NCI-H2029 treated with DMSO at 0.1 percent for 48 hours (cell line): ENCODE data around the gene CRIM1.

Experiments
- DNase-seq: peaks from one replicate; lab custom pipeline; 2025; lab: John Stamatoyannopoulos, UW

Gene CRIM1

GRCh38 chr2:36399050-36399449 lies 43.5 kb downstream of the CRIM1 start:
- no peak for DNase-seq

- DNase-seq: no peak
Observed at GRCh38 chr2:36403675-36404230, 48.2 kb downstream of the CRIM1 start.

DNA sequence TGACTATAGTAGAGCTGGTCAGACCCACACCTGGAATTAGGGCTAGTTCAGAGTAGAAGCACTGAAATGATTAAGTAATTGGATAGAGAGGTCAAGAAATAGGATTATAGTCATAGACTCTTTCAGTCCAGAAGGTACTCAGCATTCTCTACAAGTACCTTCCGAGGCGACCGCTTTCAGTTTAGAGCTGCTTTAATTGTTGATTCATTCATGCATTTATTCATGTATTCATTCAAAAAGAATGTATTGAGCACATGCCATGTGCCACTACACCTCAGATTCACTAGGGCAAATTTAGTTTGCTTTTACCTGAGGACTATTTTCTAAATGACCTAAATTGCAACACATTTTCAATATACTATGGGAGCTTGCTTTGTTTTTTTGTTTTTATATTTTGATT lies 48.7 kb downstream of the CRIM1 start:
- DNase-seq: no peak

DNA sequence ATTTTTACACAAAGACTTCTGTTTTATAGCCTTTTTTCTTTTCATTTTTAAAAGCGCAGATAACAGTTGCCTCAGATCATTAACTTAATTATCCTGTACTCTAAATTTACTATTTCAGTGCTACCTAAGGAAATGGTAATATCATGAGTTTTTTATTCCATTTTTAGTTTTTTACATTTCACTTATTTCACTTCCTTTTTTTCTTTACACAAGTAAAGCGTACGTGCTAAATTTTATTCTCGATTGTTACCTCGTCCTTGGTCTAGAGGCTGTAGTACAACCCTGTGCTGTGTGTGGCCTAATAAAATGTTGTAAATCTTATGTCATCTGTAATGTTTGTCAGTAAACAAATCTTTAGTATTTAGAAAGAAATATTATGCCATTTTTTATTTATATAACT lies 49.2 kb downstream of the CRIM1 start:
- no peak for DNase-seq

GRCh38 chr2:36405183-36405582 lies 49.6 kb downstream of the CRIM1 start:
- DNase-seq: no peak

DNA sequence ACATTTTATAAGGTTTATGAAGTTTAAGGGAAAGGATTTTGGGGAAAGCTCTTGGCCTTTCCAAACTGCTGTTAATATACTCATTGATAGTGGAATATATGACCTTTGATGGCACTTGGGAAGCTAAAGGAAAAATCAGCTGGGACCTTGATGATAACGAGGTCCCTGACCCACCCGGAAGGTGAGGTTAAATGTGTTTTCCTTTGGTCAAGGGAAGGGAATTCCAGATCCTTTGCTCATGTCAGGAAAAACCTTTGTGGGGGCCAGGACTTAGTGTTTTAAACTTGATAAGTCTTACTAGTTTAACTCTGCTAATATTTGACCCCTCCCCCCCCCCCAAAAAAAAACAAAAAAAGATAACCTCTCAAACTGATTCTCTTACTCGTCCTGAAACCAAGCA lies 50.7 kb downstream of the CRIM1 start:
- DNase-seq: no peak

GRCh38 chr2:36407413-36407812 lies 51.8 kb downstream of the CRIM1 start:
- DNase-seq: no peak

- DNase-seq: no peak
Observed at GRCh38 chr2:36408198-36408703, 52.7 kb downstream of the CRIM1 start.

DNA sequence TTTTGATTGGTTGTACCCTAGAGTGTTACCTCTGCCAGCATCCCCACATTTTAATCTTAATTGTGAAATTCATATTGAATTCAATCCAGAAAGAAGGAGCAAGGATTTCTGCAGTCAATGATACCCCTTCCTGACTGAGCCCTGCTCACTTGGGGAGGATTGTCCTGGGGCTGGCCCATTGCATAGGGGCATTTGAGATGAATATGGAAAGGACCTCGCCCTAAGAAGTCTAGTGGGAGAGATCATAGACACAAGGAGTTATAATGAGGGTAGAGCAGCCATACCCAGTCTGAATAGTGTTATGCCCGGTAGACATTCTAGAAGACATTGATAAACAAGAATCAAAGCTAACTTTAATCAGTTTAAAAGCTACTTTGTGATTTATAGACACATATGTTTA lies 53.8 kb downstream of the CRIM1 start:
- no peak for DNase-seq

DNA sequence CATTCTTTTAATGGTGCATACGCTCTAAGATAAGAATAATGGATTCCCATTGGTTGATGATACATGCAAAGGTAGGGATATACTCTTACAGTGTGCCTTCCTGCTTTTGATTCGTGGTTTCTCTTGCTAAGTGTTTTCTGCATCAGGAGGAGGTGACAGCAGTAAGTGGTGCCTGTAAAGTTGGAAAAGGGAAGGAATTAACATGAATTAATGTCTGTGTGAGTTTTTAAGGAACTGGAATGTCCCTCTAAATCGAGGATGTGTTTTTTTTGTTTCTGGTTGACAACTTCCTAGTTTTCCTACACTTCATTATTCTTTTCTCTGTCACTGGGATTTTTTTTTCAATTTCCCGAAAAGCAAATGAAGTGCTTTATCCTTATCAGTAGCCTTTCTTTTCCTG lies 54.4 kb downstream of the CRIM1 start:
- no peak for DNase-seq

DNA sequence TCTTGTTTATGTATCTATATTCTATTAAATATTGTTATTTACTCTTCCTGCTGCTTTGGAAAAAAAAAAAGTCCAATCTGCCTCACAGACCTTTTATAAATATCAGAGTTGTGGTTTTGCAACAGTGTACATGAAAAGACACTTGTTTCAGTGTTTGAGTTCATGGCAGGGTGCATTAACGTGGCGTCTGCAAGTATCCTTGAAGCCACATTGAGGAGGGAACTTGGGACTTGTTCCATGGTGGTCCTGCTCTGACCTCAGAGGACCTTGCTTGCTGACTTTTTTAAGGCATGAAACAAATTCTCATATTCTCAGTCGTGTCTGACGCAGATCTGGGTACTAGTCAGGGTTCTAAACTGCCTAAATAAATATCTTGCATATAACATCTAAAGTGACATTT lies 55.1 kb downstream of the CRIM1 start:
- no peak for DNase-seq

DNA sequence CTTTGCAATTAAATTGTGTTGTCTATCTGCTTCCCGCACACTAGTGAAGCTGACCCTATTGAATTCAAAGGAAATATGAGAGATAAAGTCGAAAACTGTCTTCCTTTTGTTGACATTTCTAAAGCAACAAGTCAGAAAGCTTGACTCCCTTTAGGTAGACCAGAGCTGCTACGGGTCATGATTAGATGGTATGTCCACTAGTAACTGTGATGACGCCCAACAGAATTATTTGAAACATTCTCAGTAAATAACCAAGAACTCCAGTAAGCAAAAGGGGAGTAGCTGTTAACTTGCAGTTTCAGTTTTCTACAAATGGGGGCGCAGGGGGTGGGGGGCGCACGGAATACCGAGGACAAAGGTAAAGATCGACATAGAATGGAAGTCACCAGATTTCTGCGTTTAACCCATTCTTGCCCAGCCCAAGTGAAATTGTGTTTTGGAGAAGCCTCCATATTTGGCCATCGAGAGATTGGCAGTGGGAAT lies 56.4 kb downstream of the CRIM1 start:
- DNase-seq: no peak

- DNase-seq: no peak
Observed at GRCh38 chr2:36413218-36413617, 57.6 kb downstream of the CRIM1 start.

GRCh38 chr2:36414307-36414706 lies 58.7 kb downstream of the CRIM1 start:
- DNase-seq: no peak

GRCh38 chr2:36415381-36416022 lies 59.9 kb downstream of the CRIM1 start:
- no peak for DNase-seq

- DNase-seq: no peak
Observed at GRCh38 chr2:36416370-36417165, 61.0 kb downstream of the CRIM1 start.

DNA sequence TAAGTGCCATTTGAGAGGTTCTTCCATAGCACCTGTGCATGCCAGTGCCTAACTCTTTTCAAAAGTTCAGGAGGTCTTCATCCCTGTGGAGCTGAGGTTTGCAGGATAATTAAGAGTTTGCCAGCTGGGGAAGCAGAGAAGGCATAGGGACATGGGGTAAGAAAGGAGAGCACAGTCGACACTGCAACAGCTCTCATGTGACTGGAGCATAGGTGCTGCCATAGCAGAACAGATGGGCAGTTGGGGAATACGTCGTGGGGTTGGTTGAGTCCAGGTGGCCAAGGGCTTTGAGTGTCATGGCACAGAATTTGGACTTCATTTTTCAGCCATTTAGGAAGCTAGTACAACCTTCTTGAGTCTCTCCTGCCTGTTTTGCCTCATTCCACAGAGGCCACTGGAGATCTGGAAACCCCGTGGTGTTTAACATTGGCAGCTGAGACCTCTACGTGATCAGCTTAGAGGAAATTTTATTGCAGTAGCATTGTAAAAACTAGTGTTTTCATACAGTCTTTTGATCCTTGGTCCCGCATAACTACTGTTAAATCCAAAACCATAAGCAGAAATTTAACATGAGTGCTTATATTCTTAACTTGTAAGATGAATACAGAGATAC lies 65.1 kb downstream of the CRIM1 start:
- no peak for DNase-seq

- no peak for DNase-seq
Observed at GRCh38 chr2:36421379-36421778, 65.8 kb downstream of the CRIM1 start.

DNA sequence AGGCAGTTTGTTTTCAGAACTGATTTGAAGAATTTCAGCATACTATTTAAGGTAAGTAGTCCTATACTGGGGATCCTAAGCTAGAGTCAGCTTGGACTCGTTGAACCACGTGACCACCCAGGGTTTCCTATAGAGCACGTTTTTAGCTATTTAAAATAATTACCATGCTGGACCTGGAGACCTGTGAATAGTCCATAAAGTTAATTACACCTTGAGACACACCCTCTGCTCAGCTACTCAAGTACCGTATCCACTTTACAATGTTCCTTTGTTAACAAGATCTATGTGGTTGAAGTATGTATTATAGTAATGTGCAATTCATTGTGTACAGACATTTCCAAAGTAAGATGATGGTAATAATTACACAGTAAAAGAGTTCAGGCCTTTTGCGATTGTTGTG lies 67.6 kb downstream of the CRIM1 start:
- DNase-seq: peak; percentile 26

- DNase-seq: no peak
Observed at GRCh38 chr2:36423619-36424120, 68.1 kb downstream of the CRIM1 start.

DNA sequence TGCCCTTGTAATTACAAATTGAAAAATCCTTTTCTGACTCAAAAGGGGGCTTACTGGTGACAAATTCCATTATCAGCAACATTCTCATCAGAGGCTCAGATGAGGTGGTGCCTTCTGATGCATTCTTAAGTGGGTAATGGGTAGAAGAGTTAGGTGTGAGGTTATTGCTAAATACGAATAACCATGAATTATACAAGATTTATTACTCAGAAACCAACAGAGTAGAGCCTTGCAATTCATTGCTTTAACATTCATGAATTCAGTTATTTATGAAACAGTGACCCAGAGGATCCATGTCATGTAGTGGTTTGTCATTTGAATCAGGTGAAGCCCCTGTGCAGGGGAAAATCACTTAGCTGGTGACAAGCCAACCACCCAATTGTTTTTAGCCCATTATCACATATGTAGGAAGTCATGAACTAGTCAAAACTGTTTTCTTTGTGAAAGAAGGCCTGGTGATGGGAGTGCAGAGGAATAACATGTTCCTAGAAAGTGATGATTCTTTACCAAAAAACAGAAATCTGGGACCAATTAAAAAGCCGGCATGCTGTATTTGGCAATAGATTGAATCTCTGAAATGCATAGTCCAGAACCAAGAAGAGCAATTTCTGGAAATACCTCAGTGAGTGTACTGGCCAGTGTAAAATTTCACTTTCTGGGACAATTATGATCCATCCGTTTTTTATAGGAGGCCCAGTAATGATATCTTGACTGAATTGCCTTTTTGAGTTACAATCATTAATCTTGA lies 70.2 kb downstream of the CRIM1 start:
- no peak for DNase-seq

GRCh38 chr2:36427790-36428243 lies 72.2 kb downstream of the CRIM1 start:
- DNase-seq: no peak
